ENCODE measurements around the gene LAMB4.

LAMB4 gene

GRCh38 chr7:108142675-108143259, 12.6 kb upstream of the LAMB4 start:
- DNase-seq, result no peak

- no peak for DNase-seq
Observed at GRCh38 chr7:108142180-108142579, 12.0 kb upstream of the LAMB4 start.

- DNase-seq, result no peak
Observed at GRCh38 chr7:108140671-108141070, 10.5 kb upstream of the LAMB4 start.

GRCh38 chr7:108138911-108139310, 8.8 kb upstream of the LAMB4 start:
- DNase-seq, result no peak

- DNase-seq, result no peak
Observed at GRCh38 chr7:108137993-108138392, 7.8 kb upstream of the LAMB4 start.

- no peak for DNase-seq
Observed at GRCh38 chr7:108137040-108137439, 6.9 kb upstream of the LAMB4 start.

- no peak for DNase-seq
Observed at GRCh38 chr7:108136191-108136688, 6.1 kb upstream of the LAMB4 start.

- no peak for DNase-seq
Observed at GRCh38 chr7:108135446-108136190, 5.5 kb upstream of the LAMB4 start.

GRCh38 chr7:108134486-108134885, 4.3 kb upstream of the LAMB4 start:
- no peak for DNase-seq

GRCh38 chr7:108132551-108133265, 2.5 kb upstream of the LAMB4 start:
- DNase-seq, result no peak

GRCh38 chr7:108129018-108129965, 869 bp downstream of the LAMB4 start:
- DNase-seq, result no peak

GRCh38 chr7:108128514-108128913, 1.6 kb downstream of the LAMB4 start:
- DNase-seq, result no peak

- no peak for DNase-seq
Observed at GRCh38 chr7:108127461-108127860, 2.7 kb downstream of the LAMB4 start.

GRCh38 chr7:108124820-108125219, 5.3 kb downstream of the LAMB4 start:
- no peak for DNase-seq

- DNase-seq, result no peak
Observed at GRCh38 chr7:108122181-108122580, 8.0 kb downstream of the LAMB4 start.

- DNase-seq, result no peak
Observed at GRCh38 chr7:108120933-108121332, 9.2 kb downstream of the LAMB4 start.

- DNase-seq, result no peak
Observed at GRCh38 chr7:108120196-108120595, 10.0 kb downstream of the LAMB4 start.

- no peak for DNase-seq
Observed at GRCh38 chr7:108118959-108119358, 11.2 kb downstream of the LAMB4 start.

- peak in 1 of 2 experiments; percentile 6 for DNase-seq
Observed at GRCh38 chr7:108114117-108114841, 15.9 kb downstream of the LAMB4 start.

GRCh38 chr7:108112683-108113082, 17.5 kb downstream of the LAMB4 start:
- DNase-seq, result no peak

GRCh38 chr7:108109221-108109908, 20.8 kb downstream of the LAMB4 start:
- no peak for DNase-seq
